Right ventricle myocardium superior (tissue), 1 donor: ENCODE data around the gene FLCN. TPM values are rescaled to one million over a fixed set of nuclear protein-coding genes. Genes with fewer than 3 reads are reported as not detected.
A peak's percentile ranks its signal among the peaks of the same experiment; 100 is the strongest.

ENCODE experiments used
- ATAC-seq: fragments of 200-7000 bp; cut with Tn5 transposase; one replicate; pipeline ENCODE4 v1.9.1; 2020; ENCODE audit warnings: mild to moderate bottlenecking; ENCODE audit not compliant: poor library complexity
- DNase-seq: peaks from one replicate; pipeline ENCODE4 v3.0.0-alpha.2; 2020
- intact Hi-C: fragments of 100-400 bp; cut with DNase I; formaldehyde crosslinking; loops from one replicate; pipeline ENCODE4 v1.11.2; 2022
- total RNA-seq: library from RNA; stranded (reverse); fragmentation: NEBNext Ultra II Directional; extraction: Animal tissue kit (Norgen Biotek cat#: 25700); gene quantifications from one replicate; pipeline ENCODE4 v1.2.1, GENCODE V29; 2021
- donor health status: DM: no; HTN: yes; CAD: no; lungs with severe emphysema.

FLCN gene
- total RNA-seq, 1 donor from 2014 or later, result 52.3 TPM

GRCh38 chr17:17242246-17242645 lies 5.3 kb upstream of the FLCN start:
- DNase-seq (no peak), ATAC-seq (no peak)
- intact Hi-C loops, result no loop called here

- ATAC-seq (no peak), DNase-seq (no peak)
- intact Hi-C loops, result no loop called here
These were observed 4.7 kb upstream of the FLCN start for GRCh38 chr17:17241656-17242055.

- ATAC-seq, result no peak
- intact Hi-C loops, result loop anchor here (10.0 kb wide), 1 partner anchor 235 kb away; no protein-coding TSS in a partner anchor
- no peak for DNase-seq
These were observed 2.9 kb upstream of the FLCN start for GRCh38 chr17:17239832-17240231.

GRCh38 chr17:17236295-17237025 lies 508 bp downstream of the FLCN start:
- intact Hi-C loops, result loop anchor here (2.0 to 10.0 kb wide), 2 partner anchors 44 to 232 kb away; partner anchors contain the start of gene COPS3

GRCh38 chr17:17235212-17236174 lies 1.5 kb downstream of the FLCN start:
- intact Hi-C loops, result loop anchor here (2.0 to 10.0 kb wide), 2 partner anchors 45 to 231 kb away; partner anchors contain the start of gene COPS3
- DNase-seq (no peak), ATAC-seq (peak; percentile 1)

More at GRCh38 chr17:17236295-17237025, 508 bp downstream of the FLCN start:
- DNase-seq, result no peak
- peak; percentile 16 for ATAC-seq

GRCh38 chr17:17232303-17232621 lies 4.7 kb downstream of the FLCN start:
- DNase-seq, result no peak
- intact Hi-C loops, result loop anchor here (10.0 kb wide), 1 partner anchor 227 kb away; no protein-coding TSS in a partner anchor
- ATAC-seq, result no peak

GRCh38 chr17:17231621-17232302 lies 5.2 kb downstream of the FLCN start:
- intact Hi-C loops, result loop anchor here (10.0 kb wide), 1 partner anchor 227 kb away; no protein-coding TSS in a partner anchor

GRCh38 chr17:17229416-17230384 lies 7.3 kb downstream of the FLCN start:
- intact Hi-C loops, result loop anchor here (10.0 kb wide), 1 partner anchor 225 kb away; no protein-coding TSS in a partner anchor
- DNase-seq (no peak), ATAC-seq (no peak)

More at GRCh38 chr17:17231621-17232302, 5.2 kb downstream of the FLCN start:
- DNase-seq (no peak), ATAC-seq (no peak)

- no peak for DNase-seq
- ATAC-seq, result peak; percentile 48
- intact Hi-C loops, result no loop called here
These were observed 8.3 kb downstream of the FLCN start for GRCh38 chr17:17228521-17229279.

GRCh38 chr17:17227608-17228520 lies 9.1 kb downstream of the FLCN start:
- DNase-seq, result peak; percentile 75
- ATAC-seq, result peak; percentile 91
- intact Hi-C loops, result no loop called here

GRCh38 chr17:17226451-17227265 lies 10.3 kb downstream of the FLCN start:
- no peak for DNase-seq
- intact Hi-C loops, result no loop called here
- ATAC-seq, result no peak

GRCh38 chr17:17225901-17226300 lies 11.1 kb downstream of the FLCN start:
- intact Hi-C loops, result no loop called here
- ATAC-seq (no peak), DNase-seq (no peak)

- intact Hi-C loops, result no loop called here
These were observed 12.8 kb downstream of the FLCN start for GRCh38 chr17:17224137-17224536.

GRCh38 chr17:17223736-17224135 lies 13.2 kb downstream of the FLCN start:
- no peak for DNase-seq
- intact Hi-C loops, result no loop called here
- ATAC-seq, result no peak

More at GRCh38 chr17:17224137-17224536, 12.8 kb downstream of the FLCN start:
- ATAC-seq (no peak), DNase-seq (no peak)

- DNase-seq, result no peak
- intact Hi-C loops, result no loop called here
- ATAC-seq, result no peak
These were observed 15.6 kb downstream of the FLCN start for GRCh38 chr17:17221329-17221728.
